GM15510 (cell line): ENCODE data around the gene ARHGAP25.

Experiments
- POLR2A ChIP-seq: IDR thresholded peaks from 3 replicates; pipeline ENCODE4 v1.6.1; 2011; ENCODE audit warnings: borderline replicate concordance; ENCODE audit not compliant: insufficient read length; ENCODE audit errors: extremely low read depth

ARHGAP25 gene

GRCh38 chr2:68710336-68710735 is 24.3 kb upstream of the ARHGAP25 start:
- TF ChIP-seq POLR2A: no peak

- TF ChIP-seq POLR2A: no peak
Observed at GRCh38 chr2:68710756-68711155, 23.9 kb upstream of the ARHGAP25 start.

GRCh38 chr2:68714866-68715265 is 19.7 kb upstream of the ARHGAP25 start:
- TF ChIP-seq POLR2A: no peak

GRCh38 chr2:68715353-68716041 is 19.1 kb upstream of the ARHGAP25 start:
- no peak for TF ChIP-seq POLR2A

GRCh38 chr2:68716604-68717304 is 17.9 kb upstream of the ARHGAP25 start:
- no peak for TF ChIP-seq POLR2A

- TF ChIP-seq POLR2A: no peak
Observed at GRCh38 chr2:68717305-68717661, 17.3 kb upstream of the ARHGAP25 start.

GRCh38 chr2:68719912-68720311 is 14.7 kb upstream of the ARHGAP25 start:
- TF ChIP-seq POLR2A: no peak

- no peak for TF ChIP-seq POLR2A
Observed at GRCh38 chr2:68720665-68721064, 13.9 kb upstream of the ARHGAP25 start.

GRCh38 chr2:68721482-68722101 is 13.0 kb upstream of the ARHGAP25 start:
- no peak for TF ChIP-seq POLR2A

GRCh38 chr2:68722712-68723111 is 11.9 kb upstream of the ARHGAP25 start:
- TF ChIP-seq POLR2A: no peak

- no peak for TF ChIP-seq POLR2A
Observed at GRCh38 chr2:68723181-68723580, 11.4 kb upstream of the ARHGAP25 start.

- no peak for TF ChIP-seq POLR2A
Observed at GRCh38 chr2:68726100-68726499, 8.5 kb upstream of the ARHGAP25 start.

GRCh38 chr2:68726608-68727367 is 7.8 kb upstream of the ARHGAP25 start:
- TF ChIP-seq POLR2A: no peak

- TF ChIP-seq POLR2A: no peak
Observed at GRCh38 chr2:68727683-68728375, 6.8 kb upstream of the ARHGAP25 start.
